Midbrain (tissue), 1 donor: ENCODE data around the gene C16orf89.

ENCODE experiments used
- DNase-seq: peaks from one replicate; lab custom pipeline; 2025; lab: John Stamatoyannopoulos, UW

Gene C16orf89

GRCh38 chr16:5003828-5004227 is 61.9 kb downstream of the C16orf89 start:
- no peak for DNase-seq

GRCh38 chr16:5003211-5003610 is 62.5 kb downstream of the C16orf89 start:
- DNase-seq = no peak

- DNase-seq = no peak
Observed at GRCh38 chr16:5002699-5003143, 63.0 kb downstream of the C16orf89 start.

GRCh38 chr16:5001986-5002385 is 63.8 kb downstream of the C16orf89 start:
- DNase-seq = no peak

- DNase-seq = no peak
Observed at GRCh38 chr16:5001571-5001970, 64.2 kb downstream of the C16orf89 start.

- no peak for DNase-seq
Observed at GRCh38 chr16:5000573-5001001, 65.2 kb downstream of the C16orf89 start.

- DNase-seq = peak; percentile 49
Observed at GRCh38 chr16:4994719-4995434, 70.9 kb downstream of the C16orf89 start.
